Prostate gland (tissue), 2 donors: ENCODE results near the gene DHX38. TPM values are rescaled to one million over a fixed set of nuclear protein-coding genes. Genes with fewer than 3 reads are reported as not detected.

Experiments
- DNase-seq: peaks from one replicate; pipeline ENCODE4 v3.0.0-alpha.2; 2019; ENCODE audit warnings: low spot score
- H3K27ac ChIP-seq, 2 donors: fragments of 200-600 bp; sonication (generic); 2 replicates each; pipeline ENCODE4 v1.5.1; 2017 to 2019
- H3K27me3 ChIP-seq: fragments of 200-600 bp; sonication (generic); replicated peaks from 2 replicates; pipeline ENCODE4 v1.5.1; 2019; ENCODE audit not compliant: insufficient read depth
- H3K36me3 ChIP-seq, 2 donors: fragments of 200-600 bp; sonication (generic); 1 replicate in 1 of 2; 2 replicates in 1 of 2; pipeline versions ENCODE4 v1.5.1 to v1.8.1; 2017 to 2019
- H3K4me1 ChIP-seq: fragments of 200-600 bp; sonication (generic); replicated peaks from 2 replicates; pipeline ENCODE4 v1.5.1; 2019
- H3K4me3 ChIP-seq, 2 donors: fragments of 200-600 bp; sonication (generic); 2 replicates each; pipeline ENCODE4 v1.5.1; 2017 to 2019
- H3K9me3 ChIP-seq: fragments of 200-600 bp; sonication (generic); 2 replicates; pipeline ENCODE4 v1.5.1; 2017
- CTCF ChIP-seq, 4 experiments: fragments of 200-600 bp in 2 of 4; fragments of 450-650 bp in 2 of 4; sonication (generic) in 2 of 4; IDR thresholded peaks; 1 replicate in 3 of 4; 2 replicates in 1 of 4; pipeline ENCODE4 v1.5.1; 2016 to 2019; ENCODE audit warnings: antibody characterized with exemption in 4 of 4, mild to moderate bottlenecking in 2 of 4, moderate library complexity in 2 of 4
- POLR2A ChIP-seq: fragments of 450-650 bp; IDR thresholded peaks from one replicate; pipeline ENCODE4 v1.6.1; 2016; ENCODE audit warnings: antibody characterized with exemption, mild to moderate bottlenecking
- POLR2AphosphoS5 ChIP-seq: sonication (generic); formaldehyde crosslinking; IDR thresholded peaks from one replicate; pipeline ENCODE4 v1.6.1; 2017; ENCODE audit warnings: antibody characterized with exemption
- WGBS: methylation state at CpG from one replicate; pipeline ENCODE4 v1.1.5; 2018; 5-methylcytosine and 5-hydroxymethylcytosine counted together
- intact Hi-C: fragments of 100-400 bp; cut with DNase I; formaldehyde crosslinking; loops from one replicate; pipeline ENCODE4 v1.14.2; 2022
- total RNA-seq, 2 donors: library from RNA; depleted of rRNA; stranded (reverse); fragments of >200 nt; gene quantifications; one replicate each; pipeline ENCODE4 v1.1.0, GENCODE V29; 2016

The DHX38 gene
- total RNA-seq: 10 to 100 TPM; 61.9 to 63.9 TPM

- H3K27me3 ChIP-seq: no peaks in the 10 kb centered on the region
- DNase-seq: peak; percentile 97
- no peaks in the 10 kb centered on the region for H3K36me3 ChIP-seq
- peak within 1 kb of the TSS; percentile 83 for H3K27ac ChIP-seq
- TF ChIP-seq POLR2AphosphoS5 (peak; percentile 98), CTCF (IDR thresholded peaks at IDR 0.05) (peak in 1 of 4 experiments; percentile 30), POLR2A (peak; percentile 81)
- H3K4me1 ChIP-seq: peaks cover 8% of the 10 kb centered on the region
- H3K9me3 ChIP-seq: no peaks in the 10 kb centered on the region
- under 1% methylated on average over 40 of the region's 43 CpGs for WGBS
- intact Hi-C loops: loop anchor here (2.0 to 10.0 kb wide), 2 partner anchors 85 to 289 kb away; partner anchors contain the start of genes AP1G1 and DHODH
- H3K4me3 ChIP-seq: peak within 1 kb of the TSS; percentile 76 to 78
Measured at GRCh38 chr16:72093448-72094265, at the start of gene DHX38, which contains the start of gene TXNL4B. Gene DHX38, plus strand, starts transcription at chr16:72093847. Its CDS starts 2,311 bp downstream, at chr16:72096158. Gene TXNL4B, minus strand, starts transcription at chr16:72093620. Its CDS starts 2,871 bp downstream, at chr16:72090749.

GRCh38 chr16:72044296-72044695, 49.4 kb upstream of the DHX38 start:
- 34% methylated on average over 6 of the region's 6 CpGs for WGBS
- H3K36me3 ChIP-seq: no peaks in the 10 kb centered on the region
- no peaks in the 10 kb centered on the region for H3K4me1 ChIP-seq
- no peak for DNase-seq
- no peak overlapping the region for H3K4me3 ChIP-seq
- H3K27ac ChIP-seq: no peak overlapping the region
- H3K27me3 ChIP-seq: no peaks in the 10 kb centered on the region
- no peak for TF ChIP-seq POLR2A
- TF ChIP-seq POLR2AphosphoS5: no peak
- TF ChIP-seq CTCF (IDR thresholded peaks at IDR 0.05): no peak
- no peaks in the 10 kb centered on the region for H3K9me3 ChIP-seq
- intact Hi-C loops: no loop called here

- Histone ChIP-seq H3K27me3 (no peaks in the 10 kb centered on the region), H3K36me3 (no peaks in the 10 kb centered on the region), H3K9me3 (no peaks in the 10 kb centered on the region), H3K27ac (no peak overlapping the region), H3K4me3 (no peak overlapping the region), H3K4me1 (no peaks in the 10 kb centered on the region)
- no peak for TF ChIP-seq CTCF (IDR thresholded peaks at IDR 0.05)
- TF ChIP-seq POLR2A: no peak
- DNase-seq: no peak
- intact Hi-C loops: no loop called here
- WGBS: 67% methylated on average over 2 of the region's 2 CpGs
Measured at GRCh38 chr16:72044825-72045359, 48.8 kb upstream of the DHX38 start.

- Histone ChIP-seq H3K4me1 (no peaks in the 10 kb centered on the region), H3K27ac (no peak overlapping the region), H3K4me3 (no peak overlapping the region), H3K27me3 (no peaks in the 10 kb centered on the region), H3K36me3 (no peaks in the 10 kb centered on the region), H3K9me3 (no peaks in the 10 kb centered on the region)
- no peak for DNase-seq
- intact Hi-C loops: no loop called here
- TF ChIP-seq POLR2AphosphoS5 (no peak), POLR2A (no peak), CTCF (IDR thresholded peaks at IDR 0.05) (no peak)
Measured at GRCh38 chr16:72049110-72049509, 44.5 kb upstream of the DHX38 start.
